Measurements from ENCODE around the gene SNX12.
"Not testable (repeated sequence)": the region's sequence is repeated elsewhere in the genome, so short reads cannot be mapped to it uniquely, and the experiment has no call there.

SNX12 gene

DNA sequence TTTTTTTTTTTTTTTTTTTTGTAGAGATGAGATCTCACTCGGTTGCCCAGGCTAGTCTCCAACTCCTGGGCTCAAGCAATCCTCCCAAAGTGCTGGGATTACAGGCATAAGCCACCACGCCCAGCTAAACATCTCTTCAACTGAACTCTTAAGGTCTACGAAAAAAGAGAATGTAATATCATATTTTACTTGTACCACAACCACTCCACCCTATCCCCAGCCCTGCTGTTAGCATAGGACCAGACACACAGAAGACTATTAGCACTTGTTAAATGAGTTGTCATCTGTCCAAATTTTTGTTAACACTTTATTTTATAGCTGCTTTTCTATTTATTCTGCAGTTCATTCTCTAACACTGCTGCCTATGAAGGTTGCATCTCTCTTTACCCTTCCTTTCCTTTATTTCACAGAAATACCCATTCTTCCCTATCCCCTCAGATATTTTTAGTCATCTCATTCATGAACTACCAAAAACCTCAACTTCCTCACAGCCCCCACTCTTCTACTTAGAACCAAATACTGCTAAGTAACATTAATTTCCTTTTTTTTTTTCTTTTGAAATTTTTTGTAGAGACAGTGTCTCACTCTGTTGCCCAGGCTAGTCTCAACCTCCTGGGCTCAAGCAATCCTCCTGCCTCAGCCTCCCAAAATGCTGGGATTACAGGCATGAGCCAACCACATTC lies 10.1 kb downstream of the SNX12 start (continued):
- TF ChIP-seq, protein P1, sequence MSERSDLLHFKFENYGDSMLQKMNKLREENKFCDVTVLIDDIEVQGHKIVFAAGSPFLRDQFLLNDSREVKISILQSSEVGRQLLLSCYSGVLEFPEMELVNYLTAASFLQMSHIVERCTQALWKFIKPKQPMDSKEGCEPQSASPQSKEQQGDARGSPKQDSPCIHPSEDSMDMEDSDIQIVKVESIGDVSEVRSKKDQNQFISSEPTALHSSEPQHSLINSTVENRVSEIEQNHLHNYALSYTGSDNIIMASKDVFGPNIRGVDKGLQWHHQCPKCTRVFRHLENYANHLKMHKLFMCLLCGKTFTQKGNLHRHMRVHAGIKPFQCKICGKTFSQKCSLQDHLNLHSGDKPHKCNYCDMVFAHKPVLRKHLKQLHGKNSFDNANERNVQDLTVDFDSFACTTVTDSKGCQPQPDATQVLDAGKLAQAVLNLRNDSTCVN (tag by site-specific recombination; optimal IDR thresholded peaks at IDR 0.05): no peak
- TF ChIP-seq ZNF433 (tag by site-specific recombination; IDR thresholded peaks at IDR 0.05; ENCODE audit: low read depth): no peak
- TF ChIP-seq, protein P2, sequence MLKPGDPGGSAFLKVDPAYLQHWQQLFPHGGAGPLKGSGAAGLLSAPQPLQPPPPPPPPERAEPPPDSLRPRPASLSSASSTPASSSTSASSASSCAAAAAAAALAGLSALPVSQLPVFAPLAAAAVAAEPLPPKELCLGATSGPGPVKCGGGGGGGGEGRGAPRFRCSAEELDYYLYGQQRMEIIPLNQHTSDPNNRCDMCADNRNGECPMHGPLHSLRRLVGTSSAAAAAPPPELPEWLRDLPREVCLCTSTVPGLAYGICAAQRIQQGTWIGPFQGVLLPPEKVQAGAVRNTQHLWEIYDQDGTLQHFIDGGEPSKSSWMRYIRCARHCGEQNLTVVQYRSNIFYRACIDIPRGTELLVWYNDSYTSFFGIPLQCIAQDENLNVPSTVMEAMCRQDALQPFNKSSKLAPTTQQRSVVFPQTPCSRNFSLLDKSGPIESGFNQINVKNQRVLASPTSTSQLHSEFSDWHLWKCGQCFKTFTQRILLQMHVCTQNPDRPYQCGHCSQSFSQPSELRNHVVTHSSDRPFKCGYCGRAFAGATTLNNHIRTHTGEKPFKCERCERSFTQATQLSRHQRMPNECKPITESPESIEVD (tag by site-specific recombination; IDR thresholded peaks at IDR 0.05): no peak
- TF ChIP-seq RBAK (tag by site-specific recombination; IDR thresholded peaks at IDR 0.05): no peak
- TF ChIP-seq KLF1 (tag by site-specific recombination; IDR thresholded peaks at IDR 0.05): no peak

DNA sequence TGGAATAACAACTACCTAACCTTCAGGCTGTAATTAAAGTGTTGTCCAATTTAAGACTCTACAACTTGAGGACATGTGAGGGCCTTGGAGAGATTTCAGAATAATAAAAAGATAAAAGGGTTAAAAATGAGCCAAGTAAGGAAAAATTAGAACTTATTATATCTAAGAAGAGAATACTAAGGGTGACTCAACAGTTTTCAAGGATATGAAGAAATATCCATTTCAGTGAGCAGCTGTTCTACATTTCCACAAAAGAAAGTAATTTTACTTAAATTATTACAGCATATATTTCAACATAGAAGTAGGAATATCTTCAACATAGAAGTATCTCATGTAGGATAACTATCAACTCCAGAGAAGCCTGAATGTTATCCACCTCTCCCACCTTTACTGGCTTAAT lies 11.3 kb downstream of the SNX12 start:
- H3K27ac ChIP-seq (ENCODE audit: extremely low read depth, low read depth, low read length): no peak overlapping the region
- CTCF ChIA-PET: interaction anchor here (1.0 kb wide), 1 partner anchor 25 kb away, joined by 3 read pairs; no protein-coding TSS in a partner anchor
- H3K9me3 ChIP-seq (ENCODE audit: control insufficient read depth, insufficient read depth, low read depth, low read length): no peaks in the 10 kb centered on the region; the same call in 1 of the 2 replicates
- TF ChIP-seq ZNF664 (tag by site-specific recombination; IDR thresholded peaks at IDR 0.05): 0 out of 2 replicates have a peak, but pooled peaks have one; percentile 15
- no peak for TF ChIP-seq KLF9 (tag by site-specific recombination; IDR thresholded peaks at IDR 0.05; ENCODE audit: low read depth)
- POLR2A ChIA-PET: no interaction called here
- no peak overlapping the region for H3K4me3 ChIP-seq (ENCODE audit: low read depth, low read length)
- H3K36me3 ChIP-seq (ENCODE audit: control insufficient read depth in 2 of 2, insufficient read depth in 1 of 2, low read length in 2 of 2): peaks cover 17 to 48% of the 10 kb centered on the region in 2 experiments
- H3K4me1 ChIP-seq (ENCODE audit: control insufficient read depth, insufficient read depth, low read length): no peaks in the 10 kb centered on the region

DNA sequence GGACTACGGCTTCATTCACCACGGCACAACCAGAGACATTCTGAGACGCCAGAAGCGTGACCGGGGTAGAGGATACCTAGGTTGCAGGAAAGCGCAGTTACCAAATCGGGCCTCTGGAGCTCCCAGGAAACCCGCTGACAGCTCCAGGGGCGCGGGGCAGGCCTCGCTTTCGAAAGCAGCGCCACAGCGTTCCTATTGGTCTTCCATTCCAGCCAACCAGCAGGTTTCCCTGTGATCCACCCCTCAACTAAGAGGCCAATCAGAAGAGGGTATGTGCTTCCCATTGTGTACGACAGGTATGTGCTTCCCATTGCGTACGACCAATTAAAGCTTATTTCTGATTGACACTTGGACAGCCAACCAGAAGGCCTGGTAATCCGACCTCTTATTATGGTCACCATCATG lies 14.9 kb downstream of the SNX12 start:
- POLR2A ChIA-PET: interaction anchor here (0.6 kb wide), 1 partner anchor 9 kb away, joined by 4 read pairs; no protein-coding TSS in a partner anchor

DNA sequence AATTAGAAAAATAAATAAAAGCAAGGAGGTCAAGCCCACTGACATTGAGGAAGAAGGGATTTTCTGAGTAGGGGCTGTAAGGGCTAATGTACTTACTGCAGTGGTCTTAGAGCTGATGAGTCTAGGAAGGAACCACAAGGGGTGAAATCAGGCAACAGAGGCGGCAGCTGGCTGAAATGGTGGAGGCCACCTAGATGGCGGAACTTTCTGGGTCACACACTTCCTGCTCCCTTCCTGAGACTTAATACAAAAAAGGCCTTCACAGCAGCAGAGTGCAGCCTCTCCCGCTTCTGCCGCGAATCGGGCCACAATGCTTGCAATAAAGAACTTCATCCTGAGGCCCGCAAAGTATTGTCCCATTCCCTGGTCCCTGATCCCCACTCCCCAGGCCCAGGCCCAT lies 15.4 kb downstream of the SNX12 start:
- peak overlapping the region; percentile 22 for H3K4me3 ChIP-seq (ENCODE audit: low read depth, low read length)
- CTCF ChIA-PET: no interaction called here
- POLR2A ChIA-PET: no interaction called here

More for the DNA sequence above, 14.9 kb downstream of the SNX12 start:
- H3K4me3 ChIP-seq (ENCODE audit: low read depth, low read length): peak overlapping the region; percentile 22
- TF ChIP-seq ZNF311 (tag by site-specific recombination; IDR thresholded peaks at IDR 0.05; ENCODE audit: borderline replicate concordance): no peak
- no peak for TF ChIP-seq EGR2 (tag by site-specific recombination; IDR thresholded peaks at IDR 0.05; ENCODE audit: low read depth)
- no peak for TF ChIP-seq ZNF335 (tag by site-specific recombination; conservative IDR thresholded peaks at IDR 0.05)
- TF ChIP-seq GLIS2 (tag by site-specific recombination; IDR thresholded peaks at IDR 0.05): no peak
- no peak for TF ChIP-seq ZNF791 (tag by site-specific recombination; IDR thresholded peaks at IDR 0.05)
- CTCF ChIA-PET: no interaction called here
- no peak overlapping the region for H3K27ac ChIP-seq (ENCODE audit: extremely low read depth, low read depth, low read length)
- no peaks in the 10 kb centered on the region; the same call in 1 of the 2 replicates for H3K9me3 ChIP-seq (ENCODE audit: control insufficient read depth, insufficient read depth, low read depth, low read length)
- H3K36me3 ChIP-seq (ENCODE audit: control insufficient read depth in 2 of 2, insufficient read depth in 1 of 2, low read length in 2 of 2): peaks cover 16 to 20% of the 10 kb centered on the region in 2 experiments
- H3K4me1 ChIP-seq (ENCODE audit: control insufficient read depth, insufficient read depth, low read length): no peaks in the 10 kb centered on the region

DNA sequence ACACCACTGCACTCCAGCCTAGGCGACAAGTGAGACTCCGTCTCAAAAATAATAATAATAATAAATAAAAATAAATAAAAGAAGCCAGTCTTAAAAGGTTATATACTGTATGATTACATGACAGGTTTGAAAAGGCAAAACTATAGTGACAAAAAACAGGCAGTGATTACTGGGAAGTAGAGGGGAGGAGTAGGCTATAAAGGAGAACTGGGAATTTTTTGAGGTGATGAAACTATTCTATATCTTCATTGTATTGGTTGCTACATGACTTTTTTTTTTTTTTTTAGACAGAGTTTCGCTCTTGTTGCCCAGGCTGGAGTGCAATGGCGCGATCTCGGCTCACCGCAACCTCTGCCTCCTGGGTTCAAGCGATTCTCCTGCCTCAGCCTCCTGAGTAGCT lies 20.2 kb downstream of the SNX12 start:
- CTCF ChIA-PET: not testable (repeated sequence)

More for the DNA sequence above, 15.4 kb downstream of the SNX12 start:
- Histone ChIP-seq H3K4me1 (ENCODE audit: control insufficient read depth, insufficient read depth, low read length) (no peaks in the 10 kb centered on the region), H3K9me3 (ENCODE audit: control insufficient read depth, insufficient read depth, low read depth, low read length) (no peaks in the 10 kb centered on the region; the same call in 1 of the 2 replicates), H3K36me3 (ENCODE audit: control insufficient read depth in 2 of 2, insufficient read depth in 1 of 2, low read length in 2 of 2) (peaks cover 16 to 20% of the 10 kb centered on the region in 2 experiments), H3K27ac (ENCODE audit: extremely low read depth, low read depth, low read length) (no peak overlapping the region)
- TF ChIP-seq ZNF473 (tag by site-specific recombination; IDR thresholded peaks at IDR 0.05) (no peak), YY2 (tag by site-specific recombination; IDR thresholded peaks at IDR 0.05) (no peak), ZNF558 (tag by site-specific recombination; IDR thresholded peaks at IDR 0.05) (no peak), ZNF76 (tag by site-specific recombination; IDR thresholded peaks at IDR 0.05; ENCODE audit: borderline replicate concordance, low read depth) (no peak), ZNF561 (tag by site-specific recombination; IDR thresholded peaks at IDR 0.05; ENCODE audit: borderline replicate concordance) (no peak)

More for the DNA sequence above, 20.2 kb downstream of the SNX12 start:
- H3K4me1 ChIP-seq (ENCODE audit: control insufficient read depth, insufficient read depth, low read length); H3K9me3 ChIP-seq (ENCODE audit: control insufficient read depth, insufficient read depth, low read depth, low read length); POLR2A ChIA-PET; H3K36me3 ChIP-seq (ENCODE audit: control insufficient read depth in 2 of 2, insufficient read depth in 1 of 2, low read length in 2 of 2); H3K27ac ChIP-seq (ENCODE audit: extremely low read depth, low read depth, low read length); H3K4me3 ChIP-seq (ENCODE audit: low read depth, low read length): not testable (repeated sequence)

Measured in HEK293 (cell line).